HCT116 (cell line): ENCODE data around the gene DEXI. TPM values are rescaled to one million over a fixed set of nuclear protein-coding genes. Genes with fewer than 3 reads are reported as not detected.

Source experiments
- ATAC-seq: fragments of 200-7000 bp; cut with Tn5 transposase; 2 replicates; pipeline ENCODE4 v1.9.1; 2020; ENCODE audit warnings: mild to moderate bottlenecking, moderate library complexity
- BruUV-seq: library from RNA; stranded (reverse); fragments of 400-500 nt; replicated peaks from 2 replicates; lab custom pipeline; 2021; lab: Mats Ljungman, UMichigan
- CTCF ChIA-PET: fragments of 300-600 bp; sonication (Branson Sonifier 250); formaldehyde crosslinking; loops from one replicate; lab custom pipeline; 2021; ENCODE audit warnings: antibody characterized with exemption; lab: Charles Lee
- POLR2A ChIA-PET: fragments of 300-600, 350-600 bp; sonication (Branson Sonifier 250); formaldehyde crosslinking; loops from one replicate; lab custom pipeline; 2021; ENCODE audit warnings: antibody characterized with exemption; lab: Charles Lee
- RAD21 ChIA-PET, 2 experiments: fragments of 300-600 bp; sonication (Branson Sonifier 250); formaldehyde crosslinking; loops; one replicate each; lab custom pipeline; 2023; ENCODE audit warnings: low total read pairs in 2 of 2; ENCODE audit not compliant: uncharacterized antibody in 2 of 2, unreplicated experiment in 2 of 2, low non-redundant PET in 1 of 2; lab: Charles Lee
- DNase-seq: peaks from one replicate; pipeline ENCODE4 v3.0.0-alpha.2; 2010; ENCODE audit warnings: low read depth, low spot score
- H2AFZ ChIP-seq: fragments of 200-600 bp; shearing (Covaris generic), sonication (generic); 2 replicates; pipeline ENCODE4 v1.6.1; 2017; ENCODE audit warnings: low read depth, mixed run types, mixed read lengths, antibody characterized with exemption, low read length; ENCODE audit not compliant: poor library complexity, severe bottlenecking
- H3K27ac ChIP-seq: 2 replicates; pipeline ENCODE4 v1.5.1; 2012; ENCODE audit warnings: low read depth, low read length
- H3K27me3 ChIP-seq: fragments of 200-600 bp; sonication (generic); 2 replicates; pipeline ENCODE4 v1.6.1; 2016; ENCODE audit warnings: mixed run types, low read length, mixed read lengths; ENCODE audit not compliant: insufficient read depth
- H3K36me3 ChIP-seq, 2 experiments: fragments of 200-500 bp in 1 of 2; fragments of 200-600 bp in 1 of 2; sonication (Bioruptor generic) in 1 of 2; sonication (generic) in 1 of 2; 2 replicates each; pipeline versions ENCODE4 v1.5.1 to v1.6.1; 2014 to 2016; ENCODE audit warnings: low read length in 2 of 2, inconsistent platforms in 1 of 2, mixed read lengths in 1 of 2, mixed run types in 1 of 2; ENCODE audit not compliant: insufficient read depth in 2 of 2, control insufficient read depth in 1 of 2
- H3K4me1 ChIP-seq, 2 experiments: fragments of 200-600 bp in 1 of 2; sonication (generic) in 1 of 2; 2 replicates each; pipeline versions ENCODE4 v1.5.1 to v1.6.1; 2012 to 2017; ENCODE audit warnings: low read length in 2 of 2, inconsistent platforms in 1 of 2, mild to moderate bottlenecking in 1 of 2, mixed read lengths in 1 of 2, mixed run types in 1 of 2, moderate library complexity in 1 of 2; ENCODE audit not compliant: insufficient read depth in 2 of 2, control insufficient read depth in 1 of 2
- H3K4me2 ChIP-seq: fragments of 200-600 bp; sonication (generic); 2 replicates; pipeline ENCODE4 v1.6.1; 2017; ENCODE audit warnings: mixed run types, low read length, mixed read lengths
- H3K4me3 ChIP-seq, 2 experiments: fragments of 200-600 bp in 1 of 2; sonication (generic) in 1 of 2; replicated peaks in 1 of 2; 2 replicates each; pipeline ENCODE4 v1.5.1; 2011 to 2016; ENCODE audit warnings: low read length in 2 of 2, control low read depth in 1 of 2, low read depth in 1 of 2, mild to moderate bottlenecking in 1 of 2, mixed read lengths in 1 of 2, mixed run types in 1 of 2
- H3K79me2 ChIP-seq: fragments of 200-600 bp; sonication (generic); 2 replicates; pipeline ENCODE4 v1.6.1; 2017; ENCODE audit warnings: mild to moderate bottlenecking, mixed run types, low read length, moderate library complexity, mixed read lengths; ENCODE audit not compliant: insufficient read depth
- H3K9ac ChIP-seq: fragments of 200-600 bp; sonication (generic); 2 replicates; pipeline ENCODE4 v1.6.1; 2016; ENCODE audit warnings: low read length, mixed read lengths
- H3K9me2 ChIP-seq: fragments of 200-600 bp; sonication (generic), shearing (Covaris generic); 2 replicates; pipeline ENCODE4 v1.6.1; 2017; ENCODE audit warnings: mixed run types, mild to moderate bottlenecking, moderate library complexity; ENCODE audit not compliant: insufficient read depth
- H3K9me3 ChIP-seq, 2 experiments: fragments of 200-500 bp in 1 of 2; fragments of 200-600 bp in 1 of 2; sonication (Bioruptor generic) in 1 of 2; sonication (generic) in 1 of 2; 2 replicates each; pipeline ENCODE4 v1.6.1; 2014 to 2017; ENCODE audit warnings: low read length in 2 of 2, mixed read lengths in 2 of 2, inconsistent platforms in 1 of 2, low read depth in 1 of 2, mild to moderate bottlenecking in 1 of 2, mixed run types in 1 of 2, moderate library complexity in 1 of 2; ENCODE audit not compliant: control insufficient read depth in 1 of 2, insufficient read depth in 1 of 2
- H4K20me1 ChIP-seq: fragments of 200-600 bp; sonication (generic), shearing (Covaris generic); 2 replicates; pipeline ENCODE4 v1.6.1; 2017; ENCODE audit warnings: mixed run types, mild to moderate bottlenecking, moderate library complexity; ENCODE audit not compliant: insufficient read depth
- CBX3 ChIP-seq: IDR thresholded peaks from 2 replicates; pipeline ENCODE4 v1.6.1; 2012; ENCODE audit warnings: low read depth
- EGR1 ChIP-seq: IDR thresholded peaks from 2 replicates; pipeline ENCODE4 v1.6.1; 2012; ENCODE audit warnings: low read depth
- EZH2 ChIP-seq: fragments of 200-600 bp; sonication (generic); IDR thresholded peaks from 2 replicates; pipeline ENCODE4 v1.6.1; 2017; ENCODE audit warnings: antibody characterized with exemption, mixed run types
- EZH2phosphoT487 ChIP-seq: fragments of 200-600 bp; IDR thresholded peaks from 2 replicates; pipeline ENCODE4 v1.6.1; 2018; ENCODE audit warnings: antibody characterized with exemption, borderline replicate concordance
- FOSL1 ChIP-seq: IDR thresholded peaks from 2 replicates; pipeline ENCODE4 v1.6.1; 2012; ENCODE audit warnings: low read depth
- RAD21 ChIP-seq: IDR thresholded peaks from 2 replicates; pipeline ENCODE4 v1.6.1; 2012; ENCODE audit warnings: low read depth, mild to moderate bottlenecking
- SIN3A ChIP-seq: IDR thresholded peaks from 2 replicates; pipeline ENCODE4 v1.6.1; 2012; ENCODE audit warnings: low read depth
- SP1 ChIP-seq: IDR thresholded peaks from 2 replicates; pipeline ENCODE4 v1.6.1; 2012; ENCODE audit warnings: low read depth
- SRF ChIP-seq: IDR thresholded peaks from 2 replicates; pipeline ENCODE4 v1.6.1; 2012; ENCODE audit warnings: low read depth
- TCF7L2 ChIP-seq: IDR thresholded peaks from 2 replicates; pipeline ENCODE4 v1.7.0; 2011; ENCODE audit warnings: borderline replicate concordance, inconsistent platforms; ENCODE audit not compliant: insufficient read depth, insufficient read length; ENCODE audit errors: extremely low read depth
- YY1 ChIP-seq: IDR thresholded peaks from 2 replicates; pipeline ENCODE4 v1.6.1; 2011; ENCODE audit warnings: low read length, low read depth, moderate library complexity, mild to moderate bottlenecking; ENCODE audit not compliant: insufficient replicate concordance; ENCODE audit errors: extremely low read depth
- ZFX ChIP-seq: fragments of 450-650 bp; IDR thresholded peaks from 2 replicates; pipeline ENCODE4 v1.6.1; 2017
- ZNF274 ChIP-seq: fragments of 200-500 bp; sonication (Bioruptor generic); IDR thresholded peaks from 2 replicates; pipeline ENCODE4 v1.6.1; 2014; ENCODE audit warnings: mild to moderate bottlenecking, low read depth, low read length, inconsistent platforms
- intact Hi-C: fragments of 100-400 bp; cut with micrococcal nuclease; formaldehyde crosslinking; loops from 2 replicates; pipeline ENCODE4 v1.10.0; 2022
- total RNA-seq: library from RNA; stranded (reverse); gene quantifications from one replicate; pipeline ENCODE4 v1.2.1, GENCODE V29; 2021; ENCODE audit not compliant: unreplicated experiment
- TF ChIP-seq, protein P1 (sequence below), 3 experiments: fragments of 200-600 bp in 1 of 3; sonication (generic) in 1 of 3; IDR thresholded peaks in 2 of 3; conservative IDR thresholded peaks in 1 of 3; 2 replicates each; pipeline ENCODE4 v1.5.1; 2012 to 2017; ENCODE audit warnings: low read depth in 2 of 3, low read length in 2 of 3, antibody characterized with exemption in 1 of 3, borderline replicate concordance in 1 of 3, control low read depth in 1 of 3, mild to moderate bottlenecking in 1 of 3, mixed read lengths in 1 of 3, mixed run types in 1 of 3, moderate library complexity in 1 of 3; ENCODE audit not compliant: insufficient read depth in 1 of 3
- TF ChIP-seq, protein P2 (sequence below): IDR thresholded peaks from 2 replicates; pipeline ENCODE4 v1.6.1; 2012
- TF ChIP-seq, protein P3 (sequence below): IDR thresholded peaks from 2 replicates; pipeline ENCODE4 v1.6.1; 2012

The DEXI gene
- total RNA-seq, 1 experiment from 2014 or later, result 37.8 TPM

DNA sequence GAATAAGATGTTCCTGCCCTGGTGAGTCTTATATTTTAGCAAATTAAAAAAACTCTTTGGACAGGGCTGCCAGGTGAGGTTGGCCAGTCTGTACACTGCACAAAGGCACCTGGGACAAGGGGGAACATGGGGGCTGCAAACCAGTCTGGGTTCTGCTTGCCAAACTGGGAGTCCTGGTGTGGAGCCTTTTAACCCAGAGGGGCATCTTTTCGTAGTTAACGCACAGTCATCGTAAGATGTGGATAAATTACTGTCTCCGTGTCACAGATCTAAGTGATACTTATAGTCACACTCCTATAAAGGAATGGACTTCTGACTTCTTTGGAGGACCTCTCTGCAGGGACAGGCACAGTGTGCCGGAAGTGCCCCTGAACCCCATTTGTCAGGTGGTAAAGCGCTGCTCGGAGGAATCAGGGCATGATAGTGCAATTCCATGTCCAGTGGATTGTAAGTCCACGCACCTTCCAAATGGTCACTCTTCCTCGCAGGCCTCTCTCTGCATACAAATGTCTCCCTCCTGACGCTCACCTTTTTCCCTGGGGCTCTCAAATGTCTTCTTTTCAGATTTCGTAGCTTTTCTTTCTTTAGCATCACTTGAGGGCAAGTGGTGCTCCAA lies 14.7 kb downstream of the DEXI start:
- POLR2A ChIA-PET, result no interaction called here

DNA sequence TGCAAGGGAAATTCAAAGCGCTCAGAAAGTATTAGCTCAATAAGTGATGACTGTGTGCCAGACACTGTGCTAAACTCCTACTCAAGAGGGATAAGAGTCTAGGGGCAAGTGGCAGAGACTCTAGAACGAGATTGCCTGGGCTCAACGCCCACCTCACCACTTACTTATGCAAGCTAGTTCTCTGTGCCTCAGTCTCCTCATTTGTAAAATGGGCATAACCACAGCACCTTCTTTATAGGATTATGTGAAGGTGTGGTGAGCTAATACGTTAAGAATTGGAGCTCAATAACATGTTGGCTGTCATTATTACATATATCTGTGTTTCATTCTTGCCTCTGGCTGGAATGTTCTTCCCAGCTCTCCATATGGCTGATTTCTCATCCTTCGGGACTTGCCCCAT lies 15.4 kb downstream of the DEXI start:
- no TSS peak for BruUV-seq
- TF ChIP-seq SRF, result no peak
- TF ChIP-seq SP1, result no peak
- no peak for TF ChIP-seq TCF7L2
- no peak for TF ChIP-seq CBX3
- TF ChIP-seq ZNF274, result no peak
- TF ChIP-seq EGR1, result no peak
- TF ChIP-seq, protein P1, sequence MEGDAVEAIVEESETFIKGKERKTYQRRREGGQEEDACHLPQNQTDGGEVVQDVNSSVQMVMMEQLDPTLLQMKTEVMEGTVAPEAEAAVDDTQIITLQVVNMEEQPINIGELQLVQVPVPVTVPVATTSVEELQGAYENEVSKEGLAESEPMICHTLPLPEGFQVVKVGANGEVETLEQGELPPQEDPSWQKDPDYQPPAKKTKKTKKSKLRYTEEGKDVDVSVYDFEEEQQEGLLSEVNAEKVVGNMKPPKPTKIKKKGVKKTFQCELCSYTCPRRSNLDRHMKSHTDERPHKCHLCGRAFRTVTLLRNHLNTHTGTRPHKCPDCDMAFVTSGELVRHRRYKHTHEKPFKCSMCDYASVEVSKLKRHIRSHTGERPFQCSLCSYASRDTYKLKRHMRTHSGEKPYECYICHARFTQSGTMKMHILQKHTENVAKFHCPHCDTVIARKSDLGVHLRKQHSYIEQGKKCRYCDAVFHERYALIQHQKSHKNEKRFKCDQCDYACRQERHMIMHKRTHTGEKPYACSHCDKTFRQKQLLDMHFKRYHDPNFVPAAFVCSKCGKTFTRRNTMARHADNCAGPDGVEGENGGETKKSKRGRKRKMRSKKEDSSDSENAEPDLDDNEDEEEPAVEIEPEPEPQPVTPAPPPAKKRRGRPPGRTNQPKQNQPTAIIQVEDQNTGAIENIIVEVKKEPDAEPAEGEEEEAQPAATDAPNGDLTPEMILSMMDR (IDR thresholded peaks at IDR 0.05 in 2 of 3, conservative IDR thresholded peaks at IDR 0.05 in 1 of 3; ENCODE audit: borderline replicate concordance in 1 of 3, insufficient read depth in 1 of 3, low read depth in 2 of 3, low read length in 2 of 3), result no peak
- TF ChIP-seq, protein P2, sequence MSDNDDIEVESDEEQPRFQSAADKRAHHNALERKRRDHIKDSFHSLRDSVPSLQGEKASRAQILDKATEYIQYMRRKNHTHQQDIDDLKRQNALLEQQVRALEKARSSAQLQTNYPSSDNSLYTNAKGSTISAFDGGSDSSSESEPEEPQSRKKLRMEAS, result no peak
- TF ChIP-seq SIN3A, result no peak
- no peak for TF ChIP-seq EZH2phosphoT487
- no peak for TF ChIP-seq EZH2
- Histone ChIP-seq H3K4me3 (no peak overlapping the region), H2AFZ (no peak overlapping the region), H3K79me2 (0 out of 2 replicates have a peak, but pooled peaks cover 5% of the 10 kb centered on the region), H3K27ac (no peak overlapping the region), H3K9me2 (no peaks in the 10 kb centered on the region), H4K20me1 (no peaks in the 10 kb centered on the region), H3K4me1 (peaks cover 0 to 21% of the 10 kb centered on the region in 2 experiments; a peak in 2 of 4 replicates), H3K4me2 (no peak overlapping the region), H3K36me3 (peaks cover 5 to 6% of the 10 kb centered on the region in 2 experiments; a peak in 3 of 4 replicates), H3K27me3 (no peaks in the 10 kb centered on the region), H3K9me3 (no peaks in the 10 kb centered on the region), H3K9ac (no peak overlapping the region)
- ChIA-PET POLR2A (no interaction called here), RAD21 (no interaction called here), CTCF (no interaction called here)
- intact Hi-C loops, result no loop called here
- DNase-seq (no peak), ATAC-seq (no peak)

More for the DNA sequence above, 14.7 kb downstream of the DEXI start:
- no peak overlapping the region for H2AFZ ChIP-seq
- ChIA-PET CTCF (no interaction called here), RAD21 (no interaction called here)
- H3K27me3 ChIP-seq, result no peaks in the 10 kb centered on the region
- H3K4me2 ChIP-seq, result no peak overlapping the region
- H3K79me2 ChIP-seq, result 0 out of 2 replicates have a peak, but pooled peaks cover 6% of the 10 kb centered on the region
- H3K9me2 ChIP-seq, result no peaks in the 10 kb centered on the region
- DNase-seq (no peak), ATAC-seq (no peak)
- no peak overlapping the region for H3K4me3 ChIP-seq
- no peak overlapping the region for H3K27ac ChIP-seq
- H3K9ac ChIP-seq, result no peak overlapping the region
- no peaks in the 10 kb centered on the region for H3K9me3 ChIP-seq
- intact Hi-C loops, result no loop called here
- no TSS peak for BruUV-seq
- peaks cover 5 to 8% of the 10 kb centered on the region in 2 experiments; a peak in 3 of 4 replicates for H3K36me3 ChIP-seq
- peaks cover 0 to 13% of the 10 kb centered on the region in 2 experiments; a peak in 2 of 4 replicates for H3K4me1 ChIP-seq
- TF ChIP-seq FOSL1 (no peak), ZFX (no peak), RAD21 (no peak), YY1 (no peak)
- TF ChIP-seq, protein P3, sequence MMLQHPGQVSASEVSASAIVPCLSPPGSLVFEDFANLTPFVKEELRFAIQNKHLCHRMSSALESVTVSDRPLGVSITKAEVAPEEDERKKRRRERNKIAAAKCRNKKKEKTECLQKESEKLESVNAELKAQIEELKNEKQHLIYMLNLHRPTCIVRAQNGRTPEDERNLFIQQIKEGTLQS, result no peak
- TF ChIP-seq, protein P2, result no peak
- H4K20me1 ChIP-seq, result no peaks in the 10 kb centered on the region
